ENCODE measurements around the gene METTL15.

DNA sequence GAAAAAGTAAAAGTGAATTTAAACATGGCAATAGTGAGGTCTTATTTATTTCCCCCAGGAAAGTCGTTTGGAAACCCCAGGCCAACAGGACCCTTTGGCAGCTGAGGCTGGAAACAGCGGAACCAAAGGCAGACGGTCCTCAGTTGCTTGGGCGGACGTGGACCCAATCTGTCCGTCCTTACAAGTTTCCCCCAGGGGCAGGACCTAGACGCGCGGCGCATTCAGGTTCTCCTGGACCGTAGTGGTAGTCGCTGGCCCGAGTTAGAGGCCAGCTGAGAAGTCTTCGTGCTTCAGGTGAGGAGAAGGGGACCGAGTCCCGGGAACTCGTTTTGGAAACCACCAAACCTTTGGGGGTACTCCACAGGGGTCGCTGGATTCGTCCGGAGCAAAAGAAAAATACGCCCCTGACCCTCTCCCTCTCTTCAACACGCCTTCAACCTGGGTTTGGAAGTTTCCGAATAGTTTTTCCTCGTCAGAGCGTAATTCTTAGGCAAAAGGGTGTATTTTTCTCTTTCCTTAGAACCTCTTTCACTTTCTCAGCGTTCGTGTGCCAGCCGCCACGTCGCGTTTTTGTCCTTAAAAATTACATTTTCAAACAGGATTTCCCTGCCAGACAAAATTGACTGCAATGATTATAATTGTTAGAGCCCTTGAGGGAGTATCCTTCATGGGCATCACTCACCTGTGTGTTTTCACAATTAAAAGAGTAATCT is 2.1 kb downstream of the METTL15 start:
- TF ChIP-seq, protein P1, sequence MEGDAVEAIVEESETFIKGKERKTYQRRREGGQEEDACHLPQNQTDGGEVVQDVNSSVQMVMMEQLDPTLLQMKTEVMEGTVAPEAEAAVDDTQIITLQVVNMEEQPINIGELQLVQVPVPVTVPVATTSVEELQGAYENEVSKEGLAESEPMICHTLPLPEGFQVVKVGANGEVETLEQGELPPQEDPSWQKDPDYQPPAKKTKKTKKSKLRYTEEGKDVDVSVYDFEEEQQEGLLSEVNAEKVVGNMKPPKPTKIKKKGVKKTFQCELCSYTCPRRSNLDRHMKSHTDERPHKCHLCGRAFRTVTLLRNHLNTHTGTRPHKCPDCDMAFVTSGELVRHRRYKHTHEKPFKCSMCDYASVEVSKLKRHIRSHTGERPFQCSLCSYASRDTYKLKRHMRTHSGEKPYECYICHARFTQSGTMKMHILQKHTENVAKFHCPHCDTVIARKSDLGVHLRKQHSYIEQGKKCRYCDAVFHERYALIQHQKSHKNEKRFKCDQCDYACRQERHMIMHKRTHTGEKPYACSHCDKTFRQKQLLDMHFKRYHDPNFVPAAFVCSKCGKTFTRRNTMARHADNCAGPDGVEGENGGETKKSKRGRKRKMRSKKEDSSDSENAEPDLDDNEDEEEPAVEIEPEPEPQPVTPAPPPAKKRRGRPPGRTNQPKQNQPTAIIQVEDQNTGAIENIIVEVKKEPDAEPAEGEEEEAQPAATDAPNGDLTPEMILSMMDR (IDR thresholded peaks at IDR 0.05; ENCODE audit: poor library complexity): no peak
- no peak for TF ChIP-seq EZH2 (IDR thresholded peaks at IDR 0.05; ENCODE audit: borderline replicate concordance)

Measured in hepatocyte (in vitro differentiated cells).